Mucosa of stomach (tissue), 1 donor: Measurements from ENCODE around the gene BCAP31.
"Not testable (repeated sequence)": the region's sequence is repeated elsewhere in the genome, so short reads cannot be mapped to it uniquely, and the experiment has no call there.

Source experiments
- H3K27me3 ChIP-seq: one replicate; pipeline ENCODE4 v1.7.0; 2013; ENCODE audit warnings: mild to moderate bottlenecking, low read length; ENCODE audit not compliant: control insufficient read depth, insufficient read depth
- H3K36me3 ChIP-seq: one replicate; pipeline ENCODE4 v1.7.0; 2013; ENCODE audit warnings: low read length; ENCODE audit not compliant: control insufficient read depth, insufficient read depth
- H3K4me1 ChIP-seq: one replicate; pipeline ENCODE4 v1.7.0; 2013; ENCODE audit warnings: mild to moderate bottlenecking, low read length; ENCODE audit not compliant: control insufficient read depth, insufficient read depth
- H3K4me3 ChIP-seq: one replicate; pipeline ENCODE4 v1.7.0; 2013; ENCODE audit warnings: low read length
- H3K9ac ChIP-seq: one replicate; pipeline ENCODE4 v1.7.0; 2013; ENCODE audit warnings: mild to moderate bottlenecking, low read length, moderate library complexity
- H3K9me3 ChIP-seq: one replicate; pipeline ENCODE4 v1.7.0; 2013; ENCODE audit warnings: mild to moderate bottlenecking, low read length, moderate library complexity; ENCODE audit not compliant: control insufficient read depth
- donor health status: Pancreatic carcinoma.

Gene BCAP31

GRCh38 chrX:153700376-153700945, 23.7 kb downstream of the BCAP31 start:
- H3K4me3 ChIP-seq: no peak overlapping the region
- no peaks in the 10 kb centered on the region for H3K36me3 ChIP-seq
- peak overlapping the region; percentile 34 for H3K9ac ChIP-seq
- H3K4me1 ChIP-seq: peaks cover 22% of the 10 kb centered on the region
- H3K27me3 ChIP-seq: no peaks in the 10 kb centered on the region
- H3K9me3 ChIP-seq: no peaks in the 10 kb centered on the region

DNA sequence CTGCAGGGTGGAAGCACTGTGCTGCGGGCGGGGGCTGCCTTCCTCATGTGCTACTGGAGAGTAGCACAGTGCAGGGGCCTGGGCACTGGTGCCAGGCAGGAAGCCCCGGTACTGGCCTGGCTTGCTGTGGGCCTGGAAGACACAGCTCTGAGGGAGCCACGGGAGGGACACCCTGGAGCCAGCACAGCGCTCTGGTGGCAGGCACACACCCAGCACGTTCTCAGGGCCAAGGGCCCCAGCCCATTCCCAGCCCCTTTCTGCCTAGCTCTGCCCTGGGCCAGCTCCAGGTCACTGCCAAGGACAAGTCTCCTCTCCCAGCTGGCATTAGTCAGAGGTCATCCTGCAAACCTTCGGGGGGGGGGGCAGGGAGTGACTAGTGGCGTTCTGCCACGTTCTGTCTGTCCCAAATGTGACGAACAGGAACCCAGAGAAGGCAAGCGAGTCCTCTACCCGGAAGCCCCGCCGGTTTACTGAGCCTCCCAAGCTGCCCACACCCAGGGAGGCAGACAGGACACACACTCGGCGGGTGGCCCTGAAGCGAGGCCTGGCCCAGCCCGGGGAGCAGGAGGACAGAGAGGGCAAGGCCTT, 24.3 kb downstream of the BCAP31 start:
- not testable (repeated sequence) for H3K36me3 ChIP-seq, H3K27me3 ChIP-seq, H3K4me3 ChIP-seq, H3K9me3 ChIP-seq
- peak overlapping the region; percentile 34 for H3K9ac ChIP-seq
- peaks cover 22% of the 10 kb centered on the region for H3K4me1 ChIP-seq

DNA sequence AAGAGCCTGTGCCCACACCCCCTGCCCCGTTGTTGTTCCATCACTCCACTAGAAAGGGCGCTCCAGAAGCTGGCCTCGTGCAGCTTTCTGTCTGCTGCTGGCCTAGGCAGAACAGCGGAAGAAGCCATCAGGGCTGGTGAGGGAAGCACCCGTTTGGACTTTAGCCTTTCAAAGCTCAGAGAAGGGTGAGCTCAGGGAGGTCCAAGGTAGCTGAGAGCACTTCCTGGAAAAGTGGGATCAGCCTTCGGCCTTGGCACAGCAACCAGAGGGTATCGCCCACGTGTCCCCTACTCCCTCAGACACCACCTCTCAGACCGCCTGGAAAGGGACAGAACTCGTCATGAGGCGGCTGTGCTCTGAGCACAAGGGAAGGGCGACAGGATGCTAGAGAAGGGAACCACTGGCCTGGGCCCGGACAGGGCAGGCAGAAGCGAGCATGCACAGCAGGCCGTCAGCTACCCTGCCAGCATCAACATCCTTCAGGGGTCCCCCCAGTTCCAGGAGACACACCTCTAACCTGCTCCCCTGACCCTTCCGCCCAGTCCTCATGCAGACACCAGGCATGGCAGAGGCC, 24.9 kb downstream of the BCAP31 start:
- peaks cover 22% of the 10 kb centered on the region for H3K4me1 ChIP-seq
- not testable (repeated sequence) for H3K9ac ChIP-seq, H3K4me3 ChIP-seq, H3K9me3 ChIP-seq, H3K27me3 ChIP-seq, H3K36me3 ChIP-seq

DNA sequence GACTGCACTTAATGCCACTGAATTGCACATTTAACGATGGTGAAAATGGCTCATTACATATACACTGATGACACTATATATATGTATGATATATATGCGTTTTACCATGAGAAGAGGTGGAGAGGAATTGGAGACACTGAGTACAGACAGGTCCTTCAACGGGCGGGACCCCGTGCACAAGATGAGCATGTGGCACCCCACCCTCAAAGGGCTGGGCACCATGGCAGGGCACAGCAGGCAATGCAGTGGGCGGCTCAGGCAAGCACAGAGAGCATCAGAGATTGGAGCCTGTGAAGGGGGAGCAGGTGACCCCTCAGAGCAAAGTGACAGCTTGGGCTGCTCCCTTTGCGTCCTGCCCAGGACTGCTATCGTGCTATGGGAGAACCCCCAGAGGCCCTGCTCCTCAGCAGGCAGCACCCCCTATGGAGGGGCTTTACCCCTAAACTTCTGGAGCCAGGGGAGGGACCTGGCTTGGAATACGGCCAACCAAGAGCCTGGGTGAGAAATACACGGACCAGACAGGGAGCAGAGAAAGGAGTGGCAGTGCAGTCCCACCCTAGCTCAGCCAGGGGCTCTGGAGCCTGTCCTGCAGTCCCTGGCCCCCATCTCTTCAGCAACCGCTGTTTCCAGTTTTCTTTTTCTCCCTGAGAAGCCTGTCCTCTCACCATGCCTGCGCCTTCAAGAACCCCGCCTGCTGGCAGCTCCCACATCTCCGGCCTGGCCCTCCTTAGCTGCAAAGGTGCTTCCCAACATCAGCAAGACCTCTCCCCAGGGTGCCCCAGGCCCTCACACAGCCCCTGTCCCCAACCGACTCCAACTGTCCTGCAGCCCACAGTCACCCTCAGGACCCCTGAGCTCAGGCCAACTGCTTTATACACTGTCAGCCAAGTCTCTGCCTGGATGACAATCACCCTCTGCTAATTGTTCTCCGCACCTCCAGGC, 26.0 kb downstream of the BCAP31 start:
- Histone ChIP-seq H3K9me3 (no peaks in the 10 kb centered on the region), H3K9ac (no peak overlapping the region), H3K36me3 (no peaks in the 10 kb centered on the region), H3K27me3 (no peaks in the 10 kb centered on the region), H3K4me3 (no peak overlapping the region), H3K4me1 (peaks cover 13% of the 10 kb centered on the region)

DNA sequence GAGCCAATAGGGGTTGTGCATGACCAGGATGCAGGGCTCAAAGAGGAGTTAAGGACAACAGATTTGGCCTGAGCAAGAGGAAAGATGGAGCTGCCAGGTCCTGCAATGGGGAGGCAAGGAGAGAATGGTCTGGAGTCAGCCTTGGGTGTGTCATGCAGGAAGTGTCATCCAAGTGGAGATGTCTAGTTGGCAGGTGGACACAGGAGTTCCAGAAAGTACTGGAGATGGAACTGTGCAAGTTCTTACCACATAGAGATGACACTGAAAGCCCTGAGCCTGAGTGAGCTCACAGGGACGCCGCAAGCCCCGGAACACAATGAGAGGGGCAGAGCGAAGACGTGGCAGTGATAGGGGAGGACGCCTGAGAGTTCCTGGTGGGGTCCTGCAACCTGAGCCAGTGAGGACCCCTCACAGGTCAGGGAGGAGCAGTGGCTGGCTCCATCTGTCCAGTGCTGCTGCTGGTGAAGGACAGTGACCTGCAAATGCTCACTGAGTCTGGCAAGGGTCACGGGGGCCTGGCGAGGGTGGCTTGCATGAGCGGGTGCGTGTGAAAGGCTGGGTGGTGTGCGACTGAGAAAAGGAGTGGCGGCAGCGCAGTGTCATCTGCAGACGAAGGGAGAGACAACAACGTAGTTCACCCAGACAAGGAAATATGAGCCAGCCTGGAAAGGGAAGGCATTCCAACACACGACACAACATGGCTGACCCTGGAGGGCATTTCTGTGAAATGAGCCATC, 27.0 kb downstream of the BCAP31 start:
- not testable (repeated sequence) for H3K27me3 ChIP-seq, H3K36me3 ChIP-seq, H3K9ac ChIP-seq, H3K9me3 ChIP-seq, H3K4me3 ChIP-seq
- H3K4me1 ChIP-seq: peaks cover 12% of the 10 kb centered on the region

GRCh38 chrX:153696538-153696937, 27.6 kb downstream of the BCAP31 start:
- not testable (repeated sequence) for H3K9me3 ChIP-seq, H3K4me3 ChIP-seq, H3K36me3 ChIP-seq, H3K9ac ChIP-seq, H3K27me3 ChIP-seq
- peaks cover 12% of the 10 kb centered on the region for H3K4me1 ChIP-seq

- no peaks in the 10 kb centered on the region for H3K9me3 ChIP-seq
- no peaks in the 10 kb centered on the region for H3K27me3 ChIP-seq
- no peak overlapping the region for H3K9ac ChIP-seq
- no peak overlapping the region for H3K4me3 ChIP-seq
- peaks cover 12% of the 10 kb centered on the region for H3K4me1 ChIP-seq
- no peaks in the 10 kb centered on the region for H3K36me3 ChIP-seq
Observed at GRCh38 chrX:153696100-153696499, 28.1 kb downstream of the BCAP31 start.

DNA sequence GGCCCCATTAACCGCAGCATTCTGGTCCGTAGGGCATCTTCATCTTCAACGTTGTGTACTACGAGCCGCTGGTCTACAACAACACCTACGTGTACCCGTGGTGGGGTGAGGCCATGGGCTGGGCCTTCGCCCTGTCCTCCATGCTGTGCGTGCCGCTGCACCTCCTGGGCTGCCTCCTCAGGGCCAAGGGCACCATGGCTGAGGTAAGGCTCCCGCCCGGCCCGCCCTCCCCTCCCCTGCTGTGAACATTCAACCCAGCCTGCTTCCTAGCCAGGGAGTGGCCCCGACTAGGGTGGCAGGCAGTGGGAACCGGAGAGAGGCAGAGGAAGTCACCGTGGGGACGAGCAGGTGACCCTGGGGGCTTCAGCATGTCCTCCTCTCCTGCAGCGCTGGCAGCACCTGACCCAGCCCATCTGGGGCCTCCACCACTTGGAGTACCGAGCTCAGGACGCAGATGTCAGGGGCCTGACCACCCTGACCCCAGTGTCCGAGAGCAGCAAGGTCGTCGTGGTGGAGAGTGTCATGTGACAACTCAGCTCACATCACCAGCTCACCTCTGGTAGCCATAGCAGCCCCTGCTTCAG, 29.4 kb downstream of the BCAP31 start:
- Histone ChIP-seq H3K4me1 (peaks cover 7% of the 10 kb centered on the region), H3K9me3 (no peaks in the 10 kb centered on the region), H3K4me3 (no peak overlapping the region), H3K9ac (no peak overlapping the region), H3K27me3 (no peaks in the 10 kb centered on the region), H3K36me3 (no peaks in the 10 kb centered on the region)

GRCh38 chrX:153694256-153694655, 29.9 kb downstream of the BCAP31 start:
- not testable (repeated sequence) for H3K4me3 ChIP-seq, H3K4me1 ChIP-seq, H3K27me3 ChIP-seq, H3K9ac ChIP-seq, H3K36me3 ChIP-seq, H3K9me3 ChIP-seq

DNA sequence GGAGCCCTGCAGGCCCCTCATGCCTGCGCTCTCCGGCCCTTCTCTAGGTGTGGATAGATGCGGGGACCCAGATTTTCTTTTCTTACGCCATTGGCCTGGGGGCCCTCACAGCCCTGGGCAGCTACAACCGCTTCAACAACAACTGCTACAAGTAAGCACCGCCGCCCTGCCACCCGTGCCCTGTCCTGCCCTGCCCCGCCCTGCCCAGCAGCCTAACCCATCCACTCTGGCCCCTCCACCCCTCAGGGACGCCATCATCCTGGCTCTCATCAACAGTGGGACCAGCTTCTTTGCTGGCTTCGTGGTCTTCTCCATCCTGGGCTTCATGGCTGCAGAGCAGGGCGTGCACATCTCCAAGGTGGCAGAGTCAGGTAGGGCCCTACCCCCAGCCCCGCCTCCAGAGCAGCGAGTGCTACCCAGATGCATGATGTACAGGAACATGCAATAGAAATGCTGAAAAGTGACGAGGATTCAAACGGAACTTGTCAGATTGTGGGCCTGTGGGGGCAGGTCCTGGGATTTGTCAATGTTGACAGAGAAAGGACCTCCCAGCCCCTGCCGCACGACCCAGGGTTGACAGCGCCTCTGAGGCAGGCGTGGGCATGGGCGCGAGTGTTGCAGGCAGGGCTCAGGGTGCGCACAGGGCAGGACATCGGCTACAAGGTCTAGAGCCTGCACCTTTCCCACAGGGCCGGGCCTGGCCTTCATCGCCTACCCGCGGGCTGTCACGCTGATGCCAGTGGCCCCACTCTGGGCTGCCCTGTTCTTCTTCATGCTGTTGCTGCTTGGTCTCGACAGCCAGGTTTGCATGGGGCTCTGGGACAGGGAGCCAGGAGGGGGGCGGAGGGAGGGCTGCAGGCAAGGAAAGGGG, 30.7 kb downstream of the BCAP31 start:
- Histone ChIP-seq H3K36me3 (no peaks in the 10 kb centered on the region), H3K9me3 (no peaks in the 10 kb centered on the region), H3K4me3 (no peak overlapping the region), H3K27me3 (no peaks in the 10 kb centered on the region), H3K4me1 (peaks cover 7% of the 10 kb centered on the region), H3K9ac (no peak overlapping the region)

DNA sequence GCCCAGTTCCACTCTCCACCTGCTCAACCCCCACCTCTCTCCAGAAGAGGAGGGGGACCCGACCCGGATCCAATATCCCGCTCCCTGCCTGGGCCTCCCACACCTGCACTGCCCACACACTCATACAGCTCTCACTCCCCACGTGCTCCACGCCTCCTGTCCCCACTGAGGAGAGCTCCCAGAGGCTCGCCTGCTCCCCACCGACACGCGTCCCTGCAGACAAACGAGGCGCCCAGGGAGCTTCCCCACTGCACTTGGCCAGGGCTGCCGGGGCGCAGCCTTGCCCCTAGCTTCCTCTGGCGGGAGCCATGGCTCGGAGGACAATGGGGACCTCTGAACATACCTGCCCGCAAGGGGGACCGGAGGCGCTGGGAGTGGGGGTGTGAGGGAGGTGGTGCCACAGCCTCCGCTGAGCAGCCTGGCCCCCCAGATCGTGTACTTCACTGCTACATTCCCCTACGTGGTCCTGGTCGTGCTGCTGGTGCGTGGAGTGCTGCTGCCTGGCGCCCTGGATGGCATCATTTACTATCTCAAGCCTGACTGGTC, 31.5 kb downstream of the BCAP31 start:
- H3K9ac ChIP-seq: no peak overlapping the region
- no peaks in the 10 kb centered on the region for H3K9me3 ChIP-seq
- H3K4me1 ChIP-seq: peaks cover 7% of the 10 kb centered on the region
- no peaks in the 10 kb centered on the region for H3K27me3 ChIP-seq
- no peaks in the 10 kb centered on the region for H3K36me3 ChIP-seq
- no peak overlapping the region for H3K4me3 ChIP-seq
